H1 (cell line): ENCODE results near the gene RPS6KA2. TPM values are rescaled to one million over a fixed set of nuclear protein-coding genes. Genes with fewer than 3 reads are reported as not detected.

Experiments
- CTCF ChIA-PET: fragments of 300-600 bp; sonication (Branson Sonifier 250); formaldehyde crosslinking; loops from one replicate; lab custom pipeline; 2021; ENCODE audit not compliant: partially characterized antibody; lab: Charles Lee
- POLR2A ChIA-PET: fragments of 300-600 bp; sonication (Branson Sonifier 250); formaldehyde crosslinking; loops from one replicate; lab custom pipeline; 2021; ENCODE audit warnings: inconsistent platforms; ENCODE audit not compliant: partially characterized antibody; lab: Charles Lee
- DNase-seq, 2 experiments: peaks; one replicate each; pipeline versions ENCODE4 v3.0.0 to v3.0.0-alpha.2; 2010 to 2022; ENCODE audit warnings: low spot score in 2 of 2, low read depth in 1 of 2, mixed read lengths in 1 of 2
- FAIRE-seq: peaks from 2 replicates; lab custom pipeline; 2011; peaks lifted over from hg19 to GRCh38; lab: Jason Lieb, UNC
- H2AFZ ChIP-seq: 2 replicates; pipeline ENCODE4 v1.8.1; 2012; ENCODE audit warnings: low read length, inconsistent platforms
- H2AK5ac ChIP-seq: 2 replicates; pipeline ENCODE4 v1.6.1; 2013; ENCODE audit warnings: low read depth, low read length
- H2BK120ac ChIP-seq: replicated peaks from 2 replicates; pipeline ENCODE3; 2013; ENCODE audit warnings: low read depth, low read length, inconsistent platforms
- H2BK12ac ChIP-seq: 2 replicates; pipeline ENCODE4 v1.6.1; 2013; ENCODE audit warnings: low read depth, low read length
- H2BK15ac ChIP-seq: 2 replicates; pipeline ENCODE4 v1.6.1; 2013; ENCODE audit warnings: low read length
- H2BK20ac ChIP-seq: 2 replicates; pipeline ENCODE4 v1.6.1; 2013; ENCODE audit warnings: low read length
- H2BK5ac ChIP-seq: 2 replicates; pipeline ENCODE4 v1.6.1; 2013; ENCODE audit warnings: low read depth, low read length
- H3K14ac ChIP-seq: 2 replicates; pipeline ENCODE4 v1.6.1; 2013; ENCODE audit warnings: inconsistent platforms; ENCODE audit not compliant: insufficient read length
- H3K18ac ChIP-seq: 2 replicates; pipeline ENCODE4 v1.6.1; 2013; ENCODE audit warnings: low read length; ENCODE audit errors: extremely low read depth
- H3K23ac ChIP-seq: 2 replicates; pipeline ENCODE4 v1.6.1; 2013; ENCODE audit warnings: inconsistent platforms; ENCODE audit not compliant: insufficient read length
- H3K23me2 ChIP-seq: 2 replicates; pipeline ENCODE4 v1.6.1; 2013; ENCODE audit warnings: low read depth, low read length
- H3K27ac ChIP-seq: 2 replicates; pipeline ENCODE4 v1.6.1; 2011; ENCODE audit warnings: low read depth, low read length, inconsistent platforms
- H3K27me3 ChIP-seq, 4 experiments: replicated peaks in 1 of 4; 1 replicate in 1 of 4; 2 replicates in 3 of 4; pipeline versions ENCODE4 v1.6.1 to v1.8.1; 2011 to 2013; ENCODE audit warnings: low read length in 3 of 4, mild to moderate bottlenecking in 3 of 4, inconsistent platforms in 2 of 4, mixed read lengths in 2 of 4, moderate library complexity in 1 of 4; ENCODE audit not compliant: control insufficient read depth in 3 of 4, insufficient read depth in 3 of 4; ENCODE audit errors: extremely low read depth in 1 of 4
- H3K36me3 ChIP-seq, 4 experiments: 2 replicates each; pipeline versions ENCODE4 v1.6.1 to v1.8.1; 2011 to 2013; ENCODE audit warnings: mild to moderate bottlenecking in 4 of 4, low read length in 3 of 4, moderate library complexity in 2 of 4, control low read depth in 1 of 4, inconsistent platforms in 1 of 4; ENCODE audit not compliant: insufficient read depth in 4 of 4, control insufficient read depth in 2 of 4
- H3K4ac ChIP-seq: replicated peaks from 2 replicates; pipeline ENCODE3; 2013; ENCODE audit warnings: low read length, low read depth, mixed read lengths, inconsistent platforms; ENCODE audit not compliant: insufficient read length
- H3K4me1 ChIP-seq, 4 experiments: replicated peaks in 1 of 4; 1 replicate in 1 of 4; 2 replicates in 3 of 4; pipeline versions ENCODE4 v1.6.1 to v1.8.1; 2011 to 2013; ENCODE audit warnings: low read length in 3 of 4, inconsistent platforms in 2 of 4, mixed read lengths in 1 of 4; ENCODE audit not compliant: insufficient read depth in 4 of 4, control insufficient read depth in 3 of 4
- H3K4me2 ChIP-seq, 2 experiments: 2 replicates each; pipeline versions ENCODE4 v1.6.1 to v1.8.1; 2011 to 2013; ENCODE audit warnings: low read depth in 2 of 2, low read length in 2 of 2, control low read depth in 1 of 2, inconsistent platforms in 1 of 2, mild to moderate bottlenecking in 1 of 2; ENCODE audit not compliant: insufficient read depth in 1 of 2
- H3K4me3 ChIP-seq, 4 experiments: fragments of 200-600, 300-600 bp in 1 of 4; sonication (generic), shearing (Covaris generic), sonication (Bioruptor Twin) in 1 of 4; 2 replicates each; pipeline versions ENCODE4 v1.5.1 to v1.8.1; 2011 to 2016; ENCODE audit warnings: low read length in 4 of 4, low read depth in 3 of 4, control low read depth in 2 of 4, inconsistent platforms in 2 of 4, mild to moderate bottlenecking in 2 of 4, mixed read lengths in 1 of 4, moderate library complexity in 1 of 4; ENCODE audit not compliant: insufficient read depth in 2 of 4; ENCODE audit errors: extremely low read depth in 1 of 4
- H3K56ac ChIP-seq: replicated peaks from 2 replicates; pipeline ENCODE3; 2013; ENCODE audit warnings: low read depth, mild to moderate bottlenecking, mixed read lengths, low read length, inconsistent platforms; ENCODE audit not compliant: insufficient read length
- H3K79me1 ChIP-seq: 2 replicates; pipeline ENCODE4 v1.6.1; 2013; ENCODE audit warnings: low read depth, low read length, control low read depth
- H3K79me2 ChIP-seq, 2 experiments: 2 replicates each; pipeline versions ENCODE4 v1.6.1 to v1.8.1; 2012 to 2013; ENCODE audit warnings: low read length in 2 of 2, mild to moderate bottlenecking in 2 of 2, inconsistent platforms in 1 of 2; ENCODE audit not compliant: insufficient read depth in 2 of 2, control insufficient read depth in 1 of 2
- H3K9ac ChIP-seq, 4 experiments: replicated peaks in 1 of 4; 1 replicate in 1 of 4; 2 replicates in 3 of 4; pipeline versions ENCODE4 v1.6.1 to v1.8.1; 2011 to 2013; ENCODE audit warnings: low read depth in 3 of 4, low read length in 3 of 4, control low read depth in 2 of 4, mild to moderate bottlenecking in 2 of 4, moderate library complexity in 2 of 4, inconsistent platforms in 1 of 4; ENCODE audit errors: extremely low read depth in 1 of 4
- H3K9me3 ChIP-seq, 2 experiments: 2 replicates each; pipeline versions ENCODE4 v1.6.1 to v1.8.1; 2012 to 2013; ENCODE audit warnings: mild to moderate bottlenecking in 2 of 2, moderate library complexity in 2 of 2, control low read depth in 1 of 2, inconsistent platforms in 1 of 2, low read depth in 1 of 2, low read length in 1 of 2, mixed read lengths in 1 of 2; ENCODE audit not compliant: insufficient read depth in 2 of 2
- H4K20me1 ChIP-seq, 2 experiments: replicated peaks in 1 of 2; 2 replicates each; pipeline versions ENCODE3 to v1.8.1; 2011 to 2013; ENCODE audit warnings: inconsistent platforms in 2 of 2, low read length in 2 of 2, mild to moderate bottlenecking in 1 of 2; ENCODE audit not compliant: insufficient read depth in 2 of 2, control insufficient read depth in 1 of 2
- H4K5ac ChIP-seq: 2 replicates; pipeline ENCODE4 v1.6.1; 2013; ENCODE audit warnings: low read length, low read depth, mixed read lengths, inconsistent platforms; ENCODE audit not compliant: insufficient read length
- H4K8ac ChIP-seq: 2 replicates; pipeline ENCODE4 v1.8.0; 2013; ENCODE audit warnings: mild to moderate bottlenecking, moderate library complexity, low read length, inconsistent platforms; ENCODE audit not compliant: insufficient read depth; ENCODE audit errors: extremely low read depth
- H4K91ac ChIP-seq: replicated peaks from 2 replicates; pipeline ENCODE3; 2013; ENCODE audit warnings: low read length, mixed read lengths, inconsistent platforms; ENCODE audit not compliant: insufficient read length
- BACH1 ChIP-seq: IDR thresholded peaks from 2 replicates; pipeline ENCODE4 v1.6.1; 2012; ENCODE audit warnings: low read length, improper control_type of control experiment
- CBX8 ChIP-seq: fragments of 300-800, 300-1000 bp; sonication (generic); IDR thresholded peaks from 2 replicates; pipeline ENCODE4 v1.7.1; 2016; ENCODE audit warnings: low read depth, low read length, borderline replicate concordance
- EP300 ChIP-seq, 2 experiments: IDR thresholded peaks; 1 replicate in 1 of 2; 2 replicates in 1 of 2; pipeline ENCODE4 v1.6.1; 2011 to 2012; ENCODE audit warnings: low read depth in 2 of 2, low read length in 2 of 2, mild to moderate bottlenecking in 2 of 2, borderline replicate concordance in 1 of 2, inconsistent platforms in 1 of 2, moderate library complexity in 1 of 2
- EZH2 ChIP-seq: fragments of 200-600 bp; sonication (generic); IDR thresholded peaks from 2 replicates; pipeline ENCODE4 v1.7.1; 2012; ENCODE audit warnings: low read depth, mild to moderate bottlenecking, moderate library complexity, low read length, inconsistent platforms; ENCODE audit not compliant: severe bottlenecking
- KDM5A ChIP-seq: fragments of 200-600 bp; IDR thresholded peaks from 2 replicates; pipeline ENCODE4 v1.7.1; 2012; ENCODE audit warnings: mild to moderate bottlenecking, low read length, inconsistent platforms, mixed read lengths
- MAFK ChIP-seq: IDR thresholded peaks from 2 replicates; pipeline ENCODE4 v1.6.1; 2012; ENCODE audit warnings: low read depth, mild to moderate bottlenecking, improper control_type of control experiment, low read length
- NANOG ChIP-seq: IDR thresholded peaks from 2 replicates; pipeline ENCODE4 v1.6.1; 2011; ENCODE audit warnings: low read length, low read depth, mild to moderate bottlenecking, inconsistent platforms; ENCODE audit not compliant: insufficient read depth, poor library complexity, severe bottlenecking
- NRF1 ChIP-seq: IDR thresholded peaks from 2 replicates; pipeline ENCODE4 v1.6.1; 2011; ENCODE audit warnings: mild to moderate bottlenecking, low read depth, low read length, improper control_type of control experiment
- RAD21 ChIP-seq, 2 experiments: IDR thresholded peaks in 1 of 2; conservative IDR thresholded peaks in 1 of 2; 2 replicates each; pipeline ENCODE4 v1.6.1; 2011; ENCODE audit warnings: low read depth in 2 of 2, low read length in 2 of 2, improper control_type of control experiment in 1 of 2, inconsistent platforms in 1 of 2, mild to moderate bottlenecking in 1 of 2, moderate library complexity in 1 of 2
- SIX5 ChIP-seq: IDR thresholded peaks from 2 replicates; pipeline ENCODE4 v1.6.1; 2011; ENCODE audit warnings: mild to moderate bottlenecking, low read depth, low read length
- SP4 ChIP-seq: IDR thresholded peaks from 2 replicates; pipeline ENCODE4 v1.6.1; 2012; ENCODE audit warnings: low read length, inconsistent platforms
- TEAD4 ChIP-seq: IDR thresholded peaks from 2 replicates; pipeline ENCODE4 v1.6.1; 2012; ENCODE audit warnings: low read depth, low read length, inconsistent platforms, mixed read lengths
- WGBS, 2 experiments: shearing (Covaris generic) in 1 of 2; methylation state at CpG; one replicate each; pipeline versions ENCODE4 v1.1.6 to v1.1.7; 2013 to 2015; ENCODE audit warnings: low lambda C conversion rate in 2 of 2, mixed read lengths in 2 of 2, inconsistent platforms in 1 of 2, low coverage in 1 of 2, missing lambda C conversion rate in 1 of 2; ENCODE audit not compliant: insufficient replicate concordance in 2 of 2, insufficient coverage in 1 of 2, insufficient read length in 1 of 2; ENCODE audit errors: extremely low coverage in 1 of 2, missing lambda C conversion rate in 1 of 2; 5-methylcytosine and 5-hydroxymethylcytosine counted together
- polyA plus RNA-seq, 7 experiments: library from polyadenylated mRNA; depleted of rRNA in 3 of 7; stranded (reverse) in 5 of 7; unstranded in 2 of 7; fragments of >200 nt in 5 of 7; fragments of 200-250 nt in 2 of 7; gene quantifications; 1 replicate in 5 of 7; 2 replicates in 1 of 7; 4 replicates in 1 of 7; pipeline versions ENCODE4 v1.2.1 to v1.2.3, GENCODE V29; 2011 to 2013; ENCODE audit warnings: missing spikeins in 2 of 7, mixed read lengths in 2 of 7
- total RNA-seq: library from RNA; stranded (reverse); fragmentation: NEBNext Ultra II Directional; extraction: Animal tissue kit (Norgen Biotek cat#: 25700); gene quantifications from 2 replicates; pipeline ENCODE4 v1.2.1, GENCODE V29; 2021
- TF ChIP-seq, protein P1 (sequence below): IDR thresholded peaks from 2 replicates; pipeline ENCODE4 v1.6.1; 2011; ENCODE audit warnings: low read depth, mild to moderate bottlenecking, low read length; ENCODE audit not compliant: insufficient read depth

The RPS6KA2 gene
- total and polyA plus RNA-seq, 2 of the 8 experiments (the other 6 are each of a cell fraction or from before 2014, with no cell fraction given): 8.8 to 25.7 TPM

DNA sequence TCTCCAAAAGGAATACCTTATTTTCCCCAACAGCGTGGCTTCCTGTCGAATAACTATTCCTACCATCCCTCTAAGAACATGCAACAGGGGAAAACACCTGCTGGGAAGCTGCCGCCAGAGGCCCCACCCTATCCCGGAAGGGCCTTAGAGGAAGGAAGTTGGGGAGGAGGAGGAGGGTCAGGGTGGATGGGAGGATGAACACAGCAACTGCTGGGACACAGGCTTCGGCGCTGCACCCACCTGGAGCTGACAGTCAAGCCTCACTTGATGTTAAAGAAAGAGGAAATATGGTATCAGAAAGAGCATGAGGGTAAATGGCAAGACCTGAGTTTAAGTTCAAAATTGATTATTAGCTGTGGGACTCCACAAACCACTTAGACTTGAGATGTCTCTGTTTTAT lies 36.5 kb upstream of the RPS6KA2 start:
- H2BK20ac ChIP-seq: no peak overlapping the region
- no peaks in the 10 kb centered on the region for H4K20me1 ChIP-seq
- POLR2A ChIA-PET: interaction anchor here (1.2 kb wide), 1 partner anchor 37 kb away, joined by 3 read pairs; no protein-coding TSS in a partner anchor
- H3K79me1 ChIP-seq: no peaks in the 10 kb centered on the region
- FAIRE-seq (no peak), DNase-seq (no peak)
- peaks cover 0 to 6% (median 2%) of the 10 kb centered on the region in 4 experiments; a peak in 1 of 7 replicates for H3K27me3 ChIP-seq
- no peak overlapping the region for H4K5ac ChIP-seq
- H3K9ac ChIP-seq: no peak overlapping the region
- no peak overlapping the region for H2BK5ac ChIP-seq
- H3K14ac ChIP-seq: no peak overlapping the region
- H3K9me3 ChIP-seq: no peaks in the 10 kb centered on the region
- H2BK120ac ChIP-seq: no peak overlapping the region
- H3K27ac ChIP-seq: no peak overlapping the region
- H3K36me3 ChIP-seq: no peaks in the 10 kb centered on the region
- H3K56ac ChIP-seq: no peak overlapping the region
- CTCF ChIA-PET: interaction anchor here (1.0 kb wide), 1 partner anchor 10 kb away, joined by 3 read pairs; no protein-coding TSS in a partner anchor
- H3K23me2 ChIP-seq: no peaks in the 10 kb centered on the region; the same call in 1 of the 2 replicates
- H3K4ac ChIP-seq: no peak overlapping the region
- no peak overlapping the region for H2BK12ac ChIP-seq
- no peak overlapping the region for H2BK15ac ChIP-seq
- no peak overlapping the region for H4K8ac ChIP-seq
- no peak overlapping the region for H3K4me2 ChIP-seq
- H3K23ac ChIP-seq: no peak overlapping the region
- no peaks in the 10 kb centered on the region; a peak in 1 of 7 replicates for H3K4me1 ChIP-seq
- no peak overlapping the region for H3K4me3 ChIP-seq
- 83% methylated on average over 6 of the region's 6 CpGs; no CpG with 5 or more reads in 1 of the 2 experiments for WGBS, 2 experiments
- no peaks in the 10 kb centered on the region for H3K79me2 ChIP-seq
- no peak overlapping the region for H2AFZ ChIP-seq
- no peak overlapping the region for H3K18ac ChIP-seq
- H2AK5ac ChIP-seq: no peak overlapping the region
- no peak overlapping the region for H4K91ac ChIP-seq
- no peak for TF ChIP-seq CBX8
- no peak for TF ChIP-seq TEAD4
- TF ChIP-seq EP300 (IDR thresholded peaks at IDR 0.05; ENCODE audit: borderline replicate concordance in 1 of 2, low read depth in 2 of 2, low read length in 2 of 2): no peak
- TF ChIP-seq NRF1: no peak
- no peak for TF ChIP-seq KDM5A
- TF ChIP-seq BACH1: no peak
- no peak for TF ChIP-seq SIX5
- no peak for TF ChIP-seq EZH2
- no peak for TF ChIP-seq NANOG
- TF ChIP-seq MAFK: no peak
- no peak for TF ChIP-seq RAD21 (IDR thresholded peaks at IDR 0.05 in 1 of 2, conservative IDR thresholded peaks at IDR 0.05 in 1 of 2; ENCODE audit: low read depth in 2 of 2, low read length in 2 of 2)
- TF ChIP-seq, protein P1, sequence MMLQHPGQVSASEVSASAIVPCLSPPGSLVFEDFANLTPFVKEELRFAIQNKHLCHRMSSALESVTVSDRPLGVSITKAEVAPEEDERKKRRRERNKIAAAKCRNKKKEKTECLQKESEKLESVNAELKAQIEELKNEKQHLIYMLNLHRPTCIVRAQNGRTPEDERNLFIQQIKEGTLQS: no peak
- no peak for TF ChIP-seq SP4
